Measurements from ENCODE around the gene MNX1.

Gene MNX1

GRCh38 chr7:157018328-157018996 lies 8.0 kb upstream of the MNX1 start:
- DNase-seq (ENCODE audit: extremely low read depth, low read depth), result no peak
- TF ChIP-seq CTCF (IDR thresholded peaks at IDR 0.05; ENCODE audit: low read depth, low read length), result no peak

- no peak for TF ChIP-seq CTCF (IDR thresholded peaks at IDR 0.05; ENCODE audit: low read depth, low read length)
- DNase-seq (ENCODE audit: extremely low read depth, low read depth), result no peak
Measured at GRCh38 chr7:157017603-157018327, 7.3 kb upstream of the MNX1 start.

GRCh38 chr7:157017149-157017548 lies 6.7 kb upstream of the MNX1 start:
- no peak for TF ChIP-seq CTCF (IDR thresholded peaks at IDR 0.05; ENCODE audit: low read depth, low read length)
- DNase-seq (ENCODE audit: extremely low read depth, low read depth), result no peak

- no peak for DNase-seq (ENCODE audit: extremely low read depth, low read depth)
- TF ChIP-seq CTCF (IDR thresholded peaks at IDR 0.05; ENCODE audit: low read depth, low read length), result no peak
Measured at GRCh38 chr7:157016352-157017041, 6.0 kb upstream of the MNX1 start.

- no peak for DNase-seq (ENCODE audit: extremely low read depth, low read depth)
- TF ChIP-seq CTCF (IDR thresholded peaks at IDR 0.05; ENCODE audit: low read depth, low read length), result no peak
Measured at GRCh38 chr7:157016024-157016351, 5.5 kb upstream of the MNX1 start.

GRCh38 chr7:157014635-157015555 lies 4.4 kb upstream of the MNX1 start:
- TF ChIP-seq CTCF (IDR thresholded peaks at IDR 0.05; ENCODE audit: low read depth, low read length), result no peak
- DNase-seq (ENCODE audit: extremely low read depth, low read depth), result no peak

Measured in AG09319 (cell line).